Ishikawa (cell line): Measurements from ENCODE around the gene CDS2.

Experiments used
- EGR1 ChIP-seq: IDR thresholded peaks from 2 replicates; pipeline ENCODE4 v1.6.1; 2012
- TEAD4 ChIP-seq: IDR thresholded peaks from 2 replicates; pipeline ENCODE4 v1.6.1; 2012

DNA sequence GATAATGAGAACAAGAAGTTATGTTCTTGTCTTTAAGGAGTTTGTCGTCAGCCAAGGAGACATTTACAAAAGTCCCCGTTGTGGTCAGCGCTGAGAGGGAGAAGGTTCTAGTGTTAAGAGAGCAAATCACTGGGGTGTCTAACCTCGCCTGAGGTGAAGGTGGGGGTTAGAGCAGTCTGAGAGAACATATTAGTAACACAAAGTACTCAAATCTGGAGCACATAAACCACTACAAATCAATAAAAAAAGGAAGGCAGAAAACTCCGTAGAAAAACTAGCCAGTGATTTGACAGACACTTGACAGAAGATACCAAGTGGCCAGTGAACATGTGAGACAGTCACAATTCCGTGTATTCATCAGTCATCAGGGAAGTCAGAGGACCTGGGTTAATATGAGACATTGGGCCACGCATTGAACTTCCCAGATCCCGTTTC, 45.4 kb downstream of the CDS2 start:
- TF ChIP-seq TEAD4 (no peak), EGR1 (no peak)
